IMR-90 (cell line): ENCODE measurements around the gene ZNF521. TPM values are rescaled to one million over a fixed set of nuclear protein-coding genes. Genes with fewer than 3 reads are reported as not detected.

Source experiments
- ATAC-seq: fragments of 200-7000 bp; cut with Tn5 transposase; 2 replicates; pipeline ENCODE4 v1.9.1; 2020; ENCODE audit warnings: low read depth, mild to moderate bottlenecking, moderate library complexity
- BruUV-seq: library from RNA; stranded (reverse); fragments of 400-500 nt; replicated peaks from 2 replicates; lab custom pipeline; 2021; lab: Mats Ljungman, UMichigan
- CTCF ChIA-PET: fragments of 300-600 bp; formaldehyde crosslinking; extraction: SDS; loops from one replicate; lab custom pipeline; 2021; ENCODE audit warnings: antibody characterized with exemption; lab: Yijun Ruan, JAX
- POLR2A ChIA-PET: fragments of 300-600 bp; sonication (Branson Sonifier 250); formaldehyde crosslinking; loops from one replicate; lab custom pipeline; 2022; ENCODE audit warnings: antibody characterized with exemption; ENCODE audit not compliant: unreplicated experiment; lab: Charles Lee
- DNase-seq: peaks from one replicate; pipeline ENCODE4 v3.0.0; 2013
- H2AFZ ChIP-seq: replicated peaks from 2 replicates; pipeline ENCODE3; 2013; ENCODE audit warnings: low read length, mild to moderate bottlenecking; ENCODE audit not compliant: poor library complexity
- H2AK5ac ChIP-seq: 2 replicates; pipeline ENCODE4 v1.6.1; 2013; ENCODE audit warnings: low read depth, low read length, inconsistent platforms
- H2AK9ac ChIP-seq: replicated peaks from 2 replicates; pipeline ENCODE3; 2013; ENCODE audit warnings: mild to moderate bottlenecking, low read depth, low read length, moderate library complexity; ENCODE audit not compliant: poor library complexity
- H2BK120ac ChIP-seq: 2 replicates; pipeline ENCODE4 v1.6.1; 2013; ENCODE audit warnings: low read depth, low read length, inconsistent platforms
- H2BK15ac ChIP-seq: 3 replicates; pipeline ENCODE4 v1.6.1; 2013; ENCODE audit warnings: low read depth, low read length, inconsistent platforms
- H2BK20ac ChIP-seq: 2 replicates; pipeline ENCODE4 v1.6.1; 2013; ENCODE audit warnings: low read depth, mild to moderate bottlenecking, inconsistent platforms, low read length, moderate library complexity
- H2BK5ac ChIP-seq: 2 replicates; pipeline ENCODE4 v1.6.1; 2013; ENCODE audit warnings: mild to moderate bottlenecking, low read depth, low read length, inconsistent platforms; ENCODE audit not compliant: poor library complexity, severe bottlenecking
- H3K14ac ChIP-seq: replicated peaks from 2 replicates; pipeline ENCODE4 v1.6.1; 2013; ENCODE audit warnings: low read depth, low read length, inconsistent platforms
- H3K18ac ChIP-seq: 2 replicates; pipeline ENCODE4 v1.6.1; 2013; ENCODE audit warnings: low read depth, low read length, control low read depth
- H3K23ac ChIP-seq: 2 replicates; pipeline ENCODE4 v1.6.1; 2013; ENCODE audit warnings: low read depth, low read length, inconsistent platforms
- H3K27ac ChIP-seq: 2 replicates; pipeline ENCODE4 v1.5.1; 2013; ENCODE audit warnings: mild to moderate bottlenecking, control low read depth, low read length; ENCODE audit not compliant: insufficient read depth
- H3K27me3 ChIP-seq: 2 replicates; pipeline ENCODE4 v1.6.1; 2013; ENCODE audit warnings: low read length; ENCODE audit not compliant: control insufficient read depth, insufficient read depth
- H3K36me3 ChIP-seq: 2 replicates; pipeline ENCODE4 v1.6.1; 2013; ENCODE audit warnings: low read length, mixed read lengths; ENCODE audit not compliant: control insufficient read depth, insufficient read depth
- H3K4ac ChIP-seq: 2 replicates; pipeline ENCODE4 v1.6.1; 2013; ENCODE audit warnings: low read depth, low read length, inconsistent platforms
- H3K4me1 ChIP-seq: 2 replicates; pipeline ENCODE4 v1.6.1; 2013; ENCODE audit warnings: low read length, mixed read lengths; ENCODE audit not compliant: control insufficient read depth, insufficient read depth
- H3K4me2 ChIP-seq: 2 replicates; pipeline ENCODE4 v1.6.1; 2013; ENCODE audit warnings: low read depth, mild to moderate bottlenecking, control low read depth, low read length, moderate library complexity
- H3K4me3 ChIP-seq: 2 replicates; pipeline ENCODE4 v1.5.1; 2013; ENCODE audit warnings: low read depth, mild to moderate bottlenecking, control low read depth, low read length, moderate library complexity; ENCODE audit not compliant: insufficient read depth
- H3K56ac ChIP-seq: 2 replicates; pipeline ENCODE4 v1.6.1; 2013; ENCODE audit warnings: low read length, inconsistent platforms; ENCODE audit not compliant: insufficient read depth; ENCODE audit errors: extremely low read depth
- H3K79me1 ChIP-seq, 2 experiments: 2 replicates each; pipeline ENCODE4 v1.6.1; 2013; ENCODE audit warnings: low read length in 2 of 2, inconsistent platforms in 1 of 2, low read depth in 1 of 2
- H3K9ac ChIP-seq: 2 replicates; pipeline ENCODE4 v1.6.1; 2013; ENCODE audit warnings: low read depth, low read length, control low read depth
- H3K9me1 ChIP-seq: 2 replicates; pipeline ENCODE4 v1.6.1; 2013; ENCODE audit warnings: low read length, inconsistent platforms; ENCODE audit not compliant: insufficient read depth
- H3K9me3 ChIP-seq: 2 replicates; pipeline ENCODE4 v1.6.1; 2013; ENCODE audit warnings: low read length; ENCODE audit not compliant: control insufficient read depth, insufficient read depth
- H4K20me1 ChIP-seq: 2 replicates; pipeline ENCODE4 v1.6.1; 2013; ENCODE audit warnings: low read length, inconsistent platforms; ENCODE audit not compliant: insufficient read depth
- H4K5ac ChIP-seq: 2 replicates; pipeline ENCODE4 v1.6.1; 2013; ENCODE audit warnings: mild to moderate bottlenecking, low read depth, low read length, control low read depth
- H4K8ac ChIP-seq, 2 experiments: 2 replicates each; pipeline ENCODE4 v1.6.1; 2013; ENCODE audit warnings: low read depth in 2 of 2, low read length in 2 of 2, control low read depth in 1 of 2, inconsistent platforms in 1 of 2
- H4K91ac ChIP-seq: 2 replicates; pipeline ENCODE4 v1.6.1; 2013; ENCODE audit warnings: low read depth, low read length, inconsistent platforms; ENCODE audit not compliant: insufficient read depth
- BHLHE40 ChIP-seq: fragments of 150-350 bp; IDR thresholded peaks from 2 replicates; pipeline ENCODE4 v1.6.1; 2016; ENCODE audit warnings: mild to moderate bottlenecking, low read depth, low read length
- CEBPB ChIP-seq: IDR thresholded peaks from 2 replicates; pipeline ENCODE4 v1.6.1; 2012; ENCODE audit warnings: low read depth, low read length, improper control_type of control experiment
- CHD1 ChIP-seq: IDR thresholded peaks from 2 replicates; pipeline ENCODE4 v1.6.1; 2012; ENCODE audit warnings: low read depth, low read length, improper control_type of control experiment
- CTCF ChIP-seq: conservative IDR thresholded peaks from 2 replicates; pipeline ENCODE4 v1.5.1; 2012; ENCODE audit warnings: mild to moderate bottlenecking, low read depth, low read length, improper control_type of control experiment
- ELK1 ChIP-seq: fragments of 150-350 bp; IDR thresholded peaks from 2 replicates; pipeline ENCODE4 v1.6.1; 2016; ENCODE audit warnings: low read depth, mild to moderate bottlenecking, low read length, moderate library complexity, borderline replicate concordance
- MAFK ChIP-seq: IDR thresholded peaks from 2 replicates; pipeline ENCODE4 v1.6.1; 2012; ENCODE audit warnings: low read depth, low read length, improper control_type of control experiment
- MAZ ChIP-seq: IDR thresholded peaks from 2 replicates; pipeline ENCODE4 v1.6.1; 2012; ENCODE audit warnings: low read depth, mild to moderate bottlenecking, low read length, improper control_type of control experiment, moderate library complexity, borderline replicate concordance
- MXI1 ChIP-seq: IDR thresholded peaks from 2 replicates; pipeline ENCODE4 v1.6.1; 2012; ENCODE audit warnings: low read depth, mild to moderate bottlenecking, low read length, moderate library complexity, borderline replicate concordance
- NFE2L2 ChIP-seq: fragments of 150-350 bp; IDR thresholded peaks from 2 replicates; pipeline ENCODE4 v1.6.1; 2016; ENCODE audit warnings: low read depth, mild to moderate bottlenecking, low read length
- POLR2A ChIP-seq: IDR thresholded peaks from 2 replicates; pipeline ENCODE4 v1.6.1; 2012; ENCODE audit warnings: mild to moderate bottlenecking, low read depth, low read length
- RAD21 ChIP-seq: IDR thresholded peaks from 2 replicates; pipeline ENCODE4 v1.6.1; 2012; ENCODE audit warnings: low read length, improper control_type of control experiment
- RCOR1 ChIP-seq: IDR thresholded peaks from 2 replicates; pipeline ENCODE4 v1.6.1; 2012; ENCODE audit warnings: mild to moderate bottlenecking, low read length, improper control_type of control experiment; ENCODE audit not compliant: insufficient replicate concordance
- SMC3 ChIP-seq: fragments of 150-350 bp; IDR thresholded peaks from 2 replicates; pipeline ENCODE4 v1.6.1; 2016; ENCODE audit warnings: low read depth, mild to moderate bottlenecking, antibody characterized with exemption, low read length, moderate library complexity
- WGBS, 2 experiments: methylation state at CpG; one replicate each; pipeline versions ENCODE4 v1.1.5 to v1.1.7; 2013; ENCODE audit warnings: missing lambda C conversion rate in 2 of 2; ENCODE audit not compliant: insufficient read length in 1 of 2; ENCODE audit errors: extremely low coverage in 2 of 2; 5-methylcytosine and 5-hydroxymethylcytosine counted together
- dilution Hi-C: fragments of 300-500 bp; cut with HindIII; formaldehyde crosslinking; loops from one replicate; pipeline ENCODE4 v1.14.3; 2018; ENCODE audit warnings: low sequenced_read_pairs; ENCODE audit not compliant: unreplicated experiment
- in situ Hi-C: fragments of 300-500 bp; cut with MboI; formaldehyde crosslinking; loops from 3 replicates; pipeline ENCODE4 v1.14.3; 2019; ENCODE audit warnings: low sequenced_read_pairs, inconsistent platforms, mixed read lengths
- intact Hi-C: fragments of 100-400 bp; cut with micrococcal nuclease; formaldehyde crosslinking; loops from 2 replicates; pipeline ENCODE4 v1.10.0; 2022
- polyA plus RNA-seq, 3 experiments: library from polyadenylated mRNA; depleted of rRNA; stranded (reverse); fragments of >200 nt; gene quantifications; 2 replicates each; pipeline ENCODE4 v1.2.3, GENCODE V29; 2012; ENCODE audit warnings: low replicate concordance in 1 of 3
- total RNA-seq: library from RNA; depleted of rRNA; stranded (reverse); fragments of >200 nt; gene quantifications from 2 replicates; pipeline ENCODE4 v1.2.3, GENCODE V29; 2012
- TF ChIP-seq, protein P1 (sequence below): fragments of 150-350 bp; IDR thresholded peaks from 2 replicates; pipeline ENCODE4 v1.6.1; 2017; ENCODE audit warnings: mild to moderate bottlenecking, antibody characterized with exemption, low read length, low read depth

The ZNF521 gene
- total and polyA plus RNA-seq, 2 of the 4 experiments (the other 2 are of a cell fraction): 21.5 to 59.3 TPM

GRCh38 chr18:25175558-25176517 is 176.1 kb downstream of the ZNF521 start:
- Histone ChIP-seq H2AK9ac (no peak overlapping the region), H4K8ac (no peak overlapping the region), H3K4ac (no peak overlapping the region), H3K4me3 (no peak overlapping the region), H3K36me3 (no peaks in the 10 kb centered on the region), H3K9me1 (peaks cover 5% of the 10 kb centered on the region; the same call in 1 of the 2 replicates), H3K4me1 (no peaks in the 10 kb centered on the region), H3K9me3 (no peaks in the 10 kb centered on the region), H3K9ac (no peak overlapping the region), H3K27me3 (no peaks in the 10 kb centered on the region), H2BK5ac (no peak overlapping the region), H3K4me2 (no peak overlapping the region), H2BK20ac (no peak overlapping the region), H3K56ac (no peak overlapping the region), H2BK120ac (no peak overlapping the region), H3K79me1 (peaks cover 7 to 13% of the 10 kb centered on the region in 2 experiments; a peak in 3 of 4 replicates), H3K18ac (no peak overlapping the region), H2AK5ac (no peak overlapping the region), H3K14ac (no peak overlapping the region), H3K23ac (no peak overlapping the region), H2AFZ (no peak overlapping the region), H3K27ac (no peak overlapping the region), H2BK15ac (no peak overlapping the region), H4K5ac (no peak overlapping the region), H4K91ac (no peak overlapping the region), H4K20me1 (no peaks in the 10 kb centered on the region)
- intact Hi-C loops: no loop called here
- DNase-seq: no peak
- in situ Hi-C loops: no loop called here
- dilution Hi-C loops: no loop called here
- ATAC-seq: no peak
- BruUV-seq: no TSS peak
- TF ChIP-seq MXI1 (no peak), MAZ (no peak), CEBPB (no peak), MAFK (no peak), RAD21 (no peak), CHD1 (no peak), RCOR1 (no peak), CTCF (no peak), POLR2A (no peak), BHLHE40 (no peak), ELK1 (no peak), SMC3 (no peak), NFE2L2 (no peak)
- TF ChIP-seq, protein P1, sequence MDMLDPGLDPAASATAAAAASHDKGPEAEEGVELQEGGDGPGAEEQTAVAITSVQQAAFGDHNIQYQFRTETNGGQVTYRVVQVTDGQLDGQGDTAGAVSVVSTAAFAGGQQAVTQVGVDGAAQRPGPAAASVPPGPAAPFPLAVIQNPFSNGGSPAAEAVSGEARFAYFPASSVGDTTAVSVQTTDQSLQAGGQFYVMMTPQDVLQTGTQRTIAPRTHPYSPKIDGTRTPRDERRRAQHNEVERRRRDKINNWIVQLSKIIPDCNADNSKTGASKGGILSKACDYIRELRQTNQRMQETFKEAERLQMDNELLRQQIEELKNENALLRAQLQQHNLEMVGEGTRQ: no peak
- ChIA-PET CTCF (interaction anchor here (0.6 to 1.0 kb wide), 2 partner anchors 13 to 175 kb away, joined by 3 read pairs; no protein-coding TSS in a partner anchor), POLR2A (no interaction called here)
- WGBS, 2 experiments: no CpG with 5 or more reads among the region's 10 CpGs
